Renal cortical epithelial cell (primary cell): ENCODE data around the gene LPA. TPM values are rescaled to one million over a fixed set of nuclear protein-coding genes. Genes with fewer than 3 reads are reported as not detected.
A peak's percentile ranks its signal among the peaks of the same experiment; 100 is the strongest.
"Not testable (repeated sequence)": the region's sequence is repeated elsewhere in the genome, so short reads cannot be mapped to it uniquely, and the experiment has no call there.

Experiments
- DNase-seq: peaks from one replicate; pipeline ENCODE4 v3.0.0-alpha.2; 2011; ENCODE audit warnings: low read depth
- total RNA-seq: library from RNA; depleted of rRNA; stranded (reverse); fragments of >200 nt; gene quantifications from 2 replicates; pipeline ENCODE4 v1.2.3, GENCODE V29; 2014

Gene LPA
- total RNA-seq, 1 donor from 2014 or later = not detected

GRCh38 chr6:160667639-160668481 is 3.8 kb upstream of the LPA start:
- peak; percentile 6 for DNase-seq

GRCh38 chr6:160662842-160663241 is 1.2 kb downstream of the LPA start:
- no peak for DNase-seq

GRCh38 chr6:160662429-160662828 is 1.6 kb downstream of the LPA start:
- no peak for DNase-seq

- no peak for DNase-seq
These were observed 2.9 kb downstream of the LPA start for GRCh38 chr6:160661216-160661615.

GRCh38 chr6:160659562-160659961 is 4.5 kb downstream of the LPA start:
- no peak for DNase-seq

- DNase-seq = peak; percentile 2
These were observed 29.4 kb downstream of the LPA start for GRCh38 chr6:160634706-160635105.

GRCh38 chr6:160595838-160596832 is 67.9 kb downstream of the LPA start:
- DNase-seq = no peak

- not testable (repeated sequence) for DNase-seq
These were observed 68.8 kb downstream of the LPA start for GRCh38 chr6:160595297-160595696.

GRCh38 chr6:160586374-160586773 is 77.7 kb downstream of the LPA start:
- DNase-seq = no peak

GRCh38 chr6:160583794-160584193 is 80.3 kb downstream of the LPA start:
- DNase-seq = no peak

- no peak for DNase-seq
These were observed 82.7 kb downstream of the LPA start for GRCh38 chr6:160581406-160581805.

- not testable (repeated sequence) for DNase-seq
These were observed 85.6 kb downstream of the LPA start for GRCh38 chr6:160578515-160578914.

- DNase-seq = no peak
These were observed 90.1 kb downstream of the LPA start for GRCh38 chr6:160573943-160574342.

GRCh38 chr6:160571201-160571600 is 92.9 kb downstream of the LPA start:
- not testable (repeated sequence) for DNase-seq

- DNase-seq = no peak
These were observed 119.3 kb downstream of the LPA start for GRCh38 chr6:160544802-160545201.

GRCh38 chr6:160535270-160535669 is 128.8 kb downstream of the LPA start:
- no peak for DNase-seq

- DNase-seq = peak; percentile 21
These were observed 129.9 kb downstream of the LPA start for GRCh38 chr6:160534050-160534696.

GRCh38 chr6:160532315-160532714 is 131.8 kb downstream of the LPA start:
- no peak for DNase-seq

GRCh38 chr6:160531826-160532225 is 132.2 kb downstream of the LPA start:
- DNase-seq = no peak

- not testable (repeated sequence) for DNase-seq
These were observed 134.6 kb downstream of the LPA start for GRCh38 chr6:160529524-160529923.

GRCh38 chr6:160523223-160523622 is 140.9 kb downstream of the LPA start:
- no peak for DNase-seq
